Astrocyte (in vitro differentiated cells and primary cell): ENCODE results near the gene HES7. TPM values are rescaled to one million over a fixed set of nuclear protein-coding genes. Genes with fewer than 3 reads are reported as not detected.

ENCODE experiments used
- DNase-seq: peaks from one replicate; pipeline ENCODE4 v3.0.0-alpha.2; 2010; ENCODE audit warnings: low read depth
- FAIRE-seq: peaks from 2 replicates; lab custom pipeline; 2011; peaks lifted over from hg19 to GRCh38; lab: Jason Lieb, UNC
- H2AFZ ChIP-seq: 2 replicates; pipeline ENCODE4 v1.6.0; 2012; ENCODE audit warnings: low read depth, low read length, inconsistent platforms
- H3K27ac ChIP-seq: 2 replicates; pipeline ENCODE4 v1.5.1; 2011; ENCODE audit warnings: low read depth, low read length, inconsistent platforms
- H3K27me3 ChIP-seq: 2 replicates; pipeline ENCODE4 v1.6.0; 2011; ENCODE audit warnings: low read length, inconsistent platforms; ENCODE audit not compliant: insufficient read depth
- H3K36me3 ChIP-seq: 2 replicates; pipeline ENCODE4 v1.5.1; 2011; ENCODE audit warnings: low read length, inconsistent platforms; ENCODE audit not compliant: insufficient read depth
- H3K4me1 ChIP-seq: 2 replicates; pipeline ENCODE4 v1.5.1; 2011; ENCODE audit warnings: low read length, inconsistent platforms; ENCODE audit not compliant: insufficient read depth
- H3K4me2 ChIP-seq: 2 replicates; pipeline ENCODE4 v1.6.0; 2012; ENCODE audit warnings: low read length, inconsistent platforms
- H3K4me3 ChIP-seq: 2 replicates; pipeline ENCODE4 v1.5.1; 2011; ENCODE audit warnings: low read depth, mild to moderate bottlenecking, low read length, inconsistent platforms; ENCODE audit not compliant: insufficient read depth
- H3K79me2 ChIP-seq: 2 replicates; pipeline ENCODE4 v1.6.0; 2012; ENCODE audit warnings: mild to moderate bottlenecking, low read length, inconsistent platforms; ENCODE audit not compliant: insufficient read depth
- H3K9ac ChIP-seq: 2 replicates; pipeline ENCODE4 v1.6.0; 2012; ENCODE audit warnings: mild to moderate bottlenecking, low read length, inconsistent platforms
- H3K9me3 ChIP-seq: 2 replicates; pipeline ENCODE4 v1.5.1; 2012; ENCODE audit warnings: low read depth, mild to moderate bottlenecking, low read length, inconsistent platforms; ENCODE audit not compliant: insufficient read depth
- H4K20me1 ChIP-seq: 2 replicates; pipeline ENCODE4 v1.6.0; 2012; ENCODE audit warnings: low read length, inconsistent platforms; ENCODE audit not compliant: insufficient read depth
- H3K27ac Mint-ChIP-seq: one replicate; pipeline ENCODE4 v1.8.0; 2021; ENCODE audit warnings: mild to moderate bottlenecking, mixed read lengths; ENCODE audit not compliant: unreplicated experiment
- H3K27me3 Mint-ChIP-seq: one replicate; pipeline ENCODE4 v1.8.0; 2021; ENCODE audit warnings: low read depth, mixed read lengths; ENCODE audit not compliant: unreplicated experiment
- H3K36me3 Mint-ChIP-seq: one replicate; pipeline ENCODE4 v1.8.0; 2021; ENCODE audit warnings: low read depth, mixed read lengths; ENCODE audit not compliant: unreplicated experiment
- H3K4me1 Mint-ChIP-seq: one replicate; pipeline ENCODE4 v1.8.0; 2021; ENCODE audit warnings: low read depth, mixed read lengths; ENCODE audit not compliant: unreplicated experiment
- H3K4me3 Mint-ChIP-seq: one replicate; pipeline ENCODE4 v1.8.0; 2021; ENCODE audit warnings: mild to moderate bottlenecking, moderate library complexity, mixed read lengths; ENCODE audit not compliant: unreplicated experiment
- H3K9me3 Mint-ChIP-seq: one replicate; pipeline ENCODE4 v1.8.0; 2021; ENCODE audit warnings: mild to moderate bottlenecking, mixed read lengths; ENCODE audit not compliant: unreplicated experiment
- CTCF ChIP-seq: IDR thresholded peaks from 2 replicates; pipeline ENCODE4 v1.5.1; 2011; ENCODE audit warnings: low read depth, mild to moderate bottlenecking, inconsistent platforms, low read length, moderate library complexity; ENCODE audit not compliant: insufficient read depth
- EZH2 ChIP-seq: IDR thresholded peaks from 2 replicates; pipeline ENCODE4 v1.6.1; 2012; ENCODE audit warnings: mild to moderate bottlenecking, low read length, inconsistent platforms; ENCODE audit not compliant: insufficient read depth
- total RNA-seq: library from RNA; stranded (reverse); gene quantifications from 2 replicates; pipeline ENCODE4 v1.2.1, GENCODE V29; 2021

The HES7 gene
- total RNA-seq, 1 donor from 2014 or later: 0.64 TPM

- TF ChIP-seq CTCF: no peak
- TF ChIP-seq EZH2: peak; percentile 56
- DNase-seq (no peak), FAIRE-seq (no peak)
- Histone ChIP-seq H3K4me1 (peaks cover 52% of the 10 kb centered on the region), H3K27me3 (peaks cover 20% of the 10 kb centered on the region), H3K36me3 (no peaks in the 10 kb centered on the region), H3K4me2 (peak overlapping the region; percentile 97), H4K20me1 (peaks cover 15% of the 10 kb centered on the region), H3K79me2 (no peaks in the 10 kb centered on the region), H3K9me3 (no peaks in the 10 kb centered on the region), H2AFZ (peak overlapping the region; percentile 85), H3K27ac (no peak overlapping the region), H3K4me3 (peak overlapping the region; percentile 60), H3K9ac (peak overlapping the region; percentile 49)
- Mint-ChIP-seq H3K4me3 (peak overlapping the region; percentile 83), H3K36me3 (no peaks in the 10 kb centered on the region), H3K9me3 (no peaks in the 10 kb centered on the region), H3K4me1 (peaks cover 14% of the 10 kb centered on the region), H3K27me3 (peaks cover 32% of the 10 kb centered on the region), H3K27ac (peak overlapping the region; percentile 48)
These were observed 797 bp downstream of the HES7 start for GRCh38 chr17:8122924-8123694.

GRCh38 chr17:8122422-8122923 lies 1.4 kb downstream of the HES7 start:
- Mint-ChIP-seq H3K4me1 (peaks cover 16% of the 10 kb centered on the region), H3K4me3 (peak overlapping the region; percentile 83), H3K27ac (no peak overlapping the region), H3K36me3 (no peaks in the 10 kb centered on the region), H3K9me3 (no peaks in the 10 kb centered on the region), H3K27me3 (peaks cover 35% of the 10 kb centered on the region)
- peak overlapping the region; percentile 97 for H3K4me2 ChIP-seq
- no peaks in the 10 kb centered on the region for H3K36me3 ChIP-seq
- no peaks in the 10 kb centered on the region for H3K79me2 ChIP-seq
- no peaks in the 10 kb centered on the region for H3K9me3 ChIP-seq
- DNase-seq (peak; percentile 31), FAIRE-seq (no peak)
- peaks cover 15% of the 10 kb centered on the region for H4K20me1 ChIP-seq
- H3K9ac ChIP-seq: peak overlapping the region; percentile 49
- peaks cover 20% of the 10 kb centered on the region for H3K27me3 ChIP-seq
- peak overlapping the region; percentile 85 for H2AFZ ChIP-seq
- TF ChIP-seq EZH2 (no peak), CTCF (no peak)
- H3K4me3 ChIP-seq: peak overlapping the region; percentile 60
- no peak overlapping the region for H3K27ac ChIP-seq
- H3K4me1 ChIP-seq: peaks cover 59% of the 10 kb centered on the region
